ENCODE results near the gene FAT2.
A peak's percentile ranks its signal among the peaks of the same experiment; 100 is the strongest.
"Not testable (repeated sequence)": the region's sequence is repeated elsewhere in the genome, so short reads cannot be mapped to it uniquely, and the experiment has no call there.

FAT2 gene

DNA sequence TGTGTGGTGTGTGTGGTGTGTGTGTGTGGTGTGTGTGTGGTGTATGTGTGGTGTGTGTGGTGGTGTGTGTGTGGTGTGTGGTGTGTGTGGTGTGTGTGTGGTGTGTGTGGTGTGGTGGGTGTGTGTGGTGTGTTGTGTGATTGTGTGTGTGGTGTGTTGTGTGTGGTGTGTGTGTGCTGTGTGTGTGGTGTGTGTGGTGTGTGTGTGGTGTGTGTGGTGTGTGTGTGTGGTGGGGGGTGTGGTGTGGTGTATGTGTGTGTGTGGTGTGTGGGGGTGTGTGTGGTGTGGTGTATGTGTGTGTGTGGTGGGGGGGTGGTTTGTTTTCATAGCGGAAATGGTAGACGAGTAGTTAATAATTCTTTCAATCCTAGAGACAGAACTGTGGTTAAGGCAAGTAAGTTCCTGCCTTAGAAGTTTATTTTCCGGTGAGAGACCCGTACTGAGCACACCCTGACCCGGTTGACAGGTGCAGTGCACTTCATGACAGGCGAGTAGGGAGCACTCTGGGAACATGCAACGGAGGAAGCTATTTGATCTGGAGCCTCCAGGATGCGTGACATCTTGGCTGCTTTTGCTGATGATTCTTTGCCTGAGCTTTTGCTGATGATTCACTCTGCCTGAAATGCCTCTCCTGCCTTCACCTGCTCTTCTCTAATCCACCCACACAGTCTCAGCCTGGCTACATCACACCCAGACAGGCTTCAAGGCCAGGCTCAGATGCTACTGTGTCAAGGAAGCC is 21.7 kb upstream of the FAT2 start:
- DNase-seq: peak; percentile 42 to 52

DNA sequence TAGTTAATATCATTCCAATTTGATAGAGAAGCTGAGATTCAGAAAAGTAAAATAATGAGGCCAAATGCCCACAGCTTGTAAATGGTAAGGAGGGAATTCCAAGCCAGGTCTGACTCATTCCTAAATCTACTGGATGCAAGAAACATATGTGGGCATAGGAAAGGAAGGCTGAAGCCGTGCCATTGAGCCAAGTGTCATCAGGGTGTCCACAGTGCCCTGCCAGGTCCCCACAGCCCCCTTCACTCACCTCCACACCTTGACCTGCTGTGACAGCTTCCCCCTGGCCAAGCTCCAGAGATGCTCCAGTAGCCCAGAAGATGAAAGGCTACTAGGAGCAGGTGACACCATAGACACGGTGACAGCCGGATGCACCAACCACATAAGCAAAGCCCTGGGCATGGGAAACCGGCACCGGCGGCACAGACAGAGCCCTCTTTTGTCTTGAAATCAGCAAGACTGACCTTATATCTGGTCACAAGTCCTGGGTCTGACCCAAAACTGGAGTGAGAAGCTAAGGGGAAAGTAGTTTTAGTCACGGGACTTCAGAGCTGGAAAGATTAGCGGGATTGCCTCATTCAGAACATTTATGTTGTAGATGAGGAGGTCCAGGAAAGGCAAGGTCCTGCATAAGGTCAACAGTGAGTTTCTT is 20.1 kb upstream of the FAT2 start:
- DNase-seq: no peak

GRCh38 chr5:151608522-151608921 is 17.4 kb upstream of the FAT2 start:
- no peak for DNase-seq

DNA sequence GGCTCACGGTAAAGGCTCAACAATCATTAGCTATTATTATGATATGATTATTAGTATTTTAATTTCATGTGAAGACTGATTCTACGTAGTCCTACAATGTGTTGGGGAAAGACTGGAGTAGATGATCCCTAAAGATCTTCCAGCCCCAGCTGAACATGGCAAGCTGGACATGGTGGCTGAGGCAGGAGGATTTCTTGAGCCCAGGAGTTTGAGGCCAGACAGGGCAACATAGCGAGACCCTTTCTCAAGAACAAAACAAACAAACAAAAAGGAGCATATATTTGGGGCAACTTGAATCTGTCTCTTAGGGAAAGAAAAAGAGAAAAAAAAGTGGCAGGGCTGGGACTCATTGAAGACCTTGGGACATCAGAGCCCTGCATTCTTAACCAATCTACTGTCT is 16.2 kb upstream of the FAT2 start:
- DNase-seq: no peak

DNA sequence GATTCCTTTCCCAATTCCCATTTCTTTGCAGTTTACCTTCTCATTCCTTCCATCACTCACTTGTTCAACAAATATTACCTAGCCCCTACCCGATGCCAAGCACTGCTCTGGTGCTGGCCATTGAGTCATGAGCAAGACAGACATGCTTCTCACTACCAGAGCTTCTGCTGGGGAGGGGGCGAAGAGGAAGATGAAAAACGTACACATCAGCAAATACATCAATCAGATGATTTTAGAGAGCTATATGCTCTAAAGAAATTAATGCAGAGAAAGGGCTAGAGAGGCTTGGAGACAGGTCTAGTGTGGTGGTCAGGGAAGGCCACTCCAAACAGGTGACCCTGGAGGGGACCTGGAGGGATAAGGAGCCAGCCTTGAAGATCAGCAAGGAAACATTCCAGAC is 14.4 kb upstream of the FAT2 start:
- DNase-seq: no peak

- no peak for DNase-seq
These were observed 11.7 kb upstream of the FAT2 start for GRCh38 chr5:151602806-151603205.

DNA sequence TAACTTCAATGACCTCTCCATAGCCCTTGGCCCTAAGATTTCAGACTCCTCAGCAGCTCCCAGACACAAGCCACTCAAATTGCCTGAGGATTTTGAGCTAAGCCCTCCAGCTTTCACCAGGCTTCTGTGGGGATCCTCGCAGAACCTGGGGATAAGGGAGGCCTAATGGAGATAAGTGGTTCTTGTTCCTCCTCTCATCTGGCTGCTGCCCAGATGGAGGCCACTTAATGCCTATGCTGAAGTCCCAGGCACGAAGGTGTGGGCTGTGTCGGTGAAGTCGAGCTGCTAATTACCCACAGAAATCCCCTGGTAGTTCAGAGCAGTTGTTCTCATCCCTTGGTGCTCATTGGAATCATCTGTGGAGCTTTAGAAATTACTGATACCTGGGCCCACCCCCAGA is 10.3 kb upstream of the FAT2 start:
- DNase-seq: no peak

- no peak for DNase-seq
These were observed 9.0 kb upstream of the FAT2 start for GRCh38 chr5:151600069-151600665.

DNA sequence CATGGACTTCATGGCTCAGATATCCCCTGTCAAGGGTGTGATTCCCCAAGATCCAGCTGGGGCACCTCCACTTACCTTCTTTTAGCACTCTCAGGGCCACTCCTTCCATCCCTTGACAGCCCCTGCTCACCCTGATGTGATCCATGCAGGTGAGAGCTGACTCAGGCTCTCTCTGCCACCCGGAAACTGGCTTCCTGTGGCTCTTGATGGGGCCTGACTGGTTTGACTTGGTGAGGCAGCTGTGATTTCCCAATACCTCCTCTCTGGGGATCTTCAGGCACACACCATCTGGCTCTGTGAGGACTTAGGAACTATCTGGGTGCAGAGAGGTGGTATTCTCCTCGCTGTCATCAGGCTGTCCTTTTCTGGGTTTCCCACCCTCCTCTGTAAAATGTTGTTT is 7.9 kb upstream of the FAT2 start:
- no peak for DNase-seq

GRCh38 chr5:151598549-151598948 is 7.4 kb upstream of the FAT2 start:
- no peak for DNase-seq

DNA sequence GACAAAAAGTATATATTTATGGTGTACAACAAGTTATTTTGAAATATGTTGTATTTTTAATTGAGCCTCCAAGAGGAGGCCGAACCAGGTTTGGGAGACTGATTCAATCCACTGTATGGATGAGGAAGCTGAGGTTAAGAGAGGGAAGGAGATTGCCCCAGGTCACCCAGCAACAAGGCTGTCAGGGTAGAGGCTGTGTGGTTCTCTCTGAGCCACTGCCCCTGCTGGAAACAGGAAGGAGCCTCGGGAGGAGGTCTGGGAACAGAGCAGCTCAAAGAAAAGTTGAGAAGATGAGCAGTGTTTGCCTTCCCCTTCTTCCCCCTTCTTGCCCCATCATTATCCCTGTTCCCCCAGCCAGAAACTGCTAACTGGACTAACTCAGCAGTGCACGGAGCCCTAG is 6.6 kb upstream of the FAT2 start:
- DNase-seq: no peak

DNA sequence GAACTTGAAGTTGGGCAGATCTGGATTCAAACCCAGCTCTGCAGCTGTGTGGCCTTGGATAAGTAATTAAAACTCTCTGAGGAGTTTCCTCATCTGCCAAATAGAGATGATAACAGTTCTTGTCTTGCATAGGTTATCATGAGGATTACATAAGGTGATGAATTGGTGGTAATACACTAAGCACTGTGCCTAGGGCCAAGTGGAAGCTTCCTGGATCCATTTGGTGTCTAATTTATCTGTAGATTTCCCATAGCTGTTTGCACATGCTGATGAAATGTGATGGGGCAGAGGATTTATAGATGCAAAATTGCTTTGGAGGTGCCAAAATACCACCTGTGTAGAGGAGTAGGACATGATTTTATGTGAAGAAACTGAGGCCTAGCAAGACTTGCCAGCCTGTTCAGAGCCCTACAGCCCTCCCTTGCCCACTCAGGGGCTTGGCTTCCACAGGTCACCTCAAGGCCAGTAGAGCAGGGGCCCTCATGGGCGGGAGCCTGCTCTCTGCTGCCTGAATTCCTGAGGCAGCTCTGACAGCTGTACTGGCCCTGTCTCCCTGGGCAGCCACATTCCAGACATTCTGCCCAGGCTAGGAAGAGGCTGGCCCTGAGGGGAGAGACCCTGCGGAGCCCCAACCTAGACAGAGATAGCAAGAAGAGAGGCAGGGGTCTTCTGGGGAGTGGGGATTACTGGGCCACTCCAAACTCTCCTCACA is 5.9 kb upstream of the FAT2 start:
- no peak for DNase-seq

GRCh38 chr5:151595411-151595826 is 4.3 kb upstream of the FAT2 start:
- no peak for DNase-seq

DNA sequence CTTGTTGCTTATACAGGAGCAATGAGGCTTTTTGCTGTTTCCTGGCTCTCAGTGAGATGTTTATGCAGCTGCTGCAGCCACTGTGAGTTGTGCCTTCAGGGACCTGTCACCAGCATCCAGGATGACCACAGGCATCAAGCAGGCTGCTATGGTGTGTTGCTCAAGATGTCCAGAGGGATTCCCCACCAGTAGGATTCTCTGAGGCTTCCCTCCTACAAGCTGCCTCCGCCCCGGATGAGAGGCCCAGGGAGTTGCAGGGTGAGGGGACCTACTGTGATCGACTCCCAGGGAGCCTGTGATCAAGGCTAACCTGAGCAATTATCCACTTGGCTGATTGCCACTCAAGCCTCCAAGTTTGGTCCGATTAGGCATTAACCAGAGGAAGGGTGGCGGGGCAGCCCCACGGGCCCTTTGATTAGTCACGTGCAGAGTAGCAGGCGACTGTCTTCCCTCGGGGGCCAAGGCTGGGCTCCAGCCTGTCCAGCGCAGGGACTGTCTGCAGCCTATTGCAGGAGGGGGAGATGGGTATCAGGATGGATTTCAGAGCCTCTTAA is 1.8 kb upstream of the FAT2 start:
- no peak for DNase-seq

DNA sequence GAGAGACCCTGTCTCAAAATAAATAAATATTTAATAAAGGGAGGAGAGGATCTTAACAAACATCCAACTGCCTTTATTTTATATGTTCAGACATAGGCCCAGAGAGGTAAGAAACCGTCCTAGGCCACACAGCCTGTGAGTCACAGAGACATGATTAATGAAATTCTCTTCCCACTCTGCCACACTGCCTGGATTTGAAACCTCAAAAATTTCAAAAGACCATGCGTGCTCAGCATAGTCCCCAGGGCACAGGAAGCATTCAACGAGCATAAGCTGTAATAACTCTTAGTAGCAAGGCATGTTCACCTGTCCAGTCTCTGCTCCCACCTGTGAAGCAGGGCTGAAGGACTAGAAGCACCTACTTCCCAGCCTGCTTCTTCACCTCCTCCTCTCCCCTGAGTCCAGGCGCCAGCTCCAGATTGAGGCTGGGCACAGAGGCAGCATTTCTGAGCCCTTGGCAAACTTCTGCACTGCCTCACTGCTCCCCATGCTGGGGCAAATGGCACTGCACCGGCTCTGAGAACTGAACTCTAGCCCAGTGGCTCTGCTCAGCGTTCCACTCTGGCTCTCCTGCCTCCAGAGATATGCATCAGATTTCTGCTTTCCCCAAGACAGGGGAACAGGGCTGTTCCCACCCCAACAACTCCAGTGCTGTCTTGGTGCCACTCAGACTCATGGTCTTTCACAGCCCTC is 1.1 kb downstream of the FAT2 start:
- no peak for DNase-seq

DNA sequence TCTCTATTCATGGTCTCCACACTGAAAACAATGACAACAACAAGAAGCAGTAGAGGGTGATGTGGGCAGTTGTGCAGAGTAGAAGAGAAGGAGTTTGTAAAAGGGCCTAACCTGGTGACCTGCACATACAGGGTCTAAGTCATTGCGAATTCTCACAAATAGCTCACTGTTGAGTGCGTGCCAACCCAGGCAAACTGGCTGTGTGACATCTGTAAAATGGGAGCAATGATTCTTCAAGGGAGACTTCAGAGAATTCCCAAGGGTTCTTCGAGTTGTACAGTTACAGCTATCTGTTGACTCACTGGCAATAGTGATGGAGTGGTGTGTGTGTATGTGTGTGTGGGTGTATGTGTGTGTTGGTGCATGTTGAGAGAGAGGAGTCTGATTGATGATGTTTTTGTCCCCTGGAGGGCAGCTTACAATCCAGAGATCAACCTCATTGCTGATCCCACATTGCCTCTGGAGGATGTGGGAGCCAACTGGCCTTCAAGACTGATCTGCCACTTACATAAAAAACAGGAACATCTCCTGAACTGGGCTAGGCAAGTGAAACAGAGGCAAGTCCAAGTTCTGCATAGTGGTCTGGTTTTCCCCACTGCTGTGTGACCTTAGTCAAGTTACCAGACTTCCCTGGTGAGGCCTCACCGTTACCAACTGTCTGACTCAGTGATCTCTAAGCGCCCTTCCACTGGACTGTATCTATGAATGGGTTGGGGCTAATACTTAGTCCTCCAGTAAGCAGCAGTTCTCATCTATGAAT is 3.2 kb downstream of the FAT2 start:
- DNase-seq: no peak

DNA sequence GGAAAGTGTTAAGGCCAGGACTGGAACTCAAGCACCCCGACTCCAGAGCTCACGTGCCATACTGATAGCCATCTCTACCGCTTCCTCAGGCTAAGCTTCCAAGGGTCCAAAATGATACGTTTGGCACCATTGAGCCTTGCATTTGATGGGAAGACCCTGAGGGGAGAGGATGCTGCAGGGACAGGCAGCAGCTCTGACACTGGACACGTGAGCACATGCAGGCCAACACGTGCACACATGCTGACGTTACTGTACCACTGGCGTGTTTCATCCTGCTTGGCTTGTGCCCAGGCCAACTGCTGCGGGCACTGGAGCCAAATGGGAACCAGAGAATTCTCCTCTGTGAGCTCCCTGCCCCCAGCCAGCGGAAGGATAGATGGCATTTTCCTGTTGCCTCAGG is 5.2 kb downstream of the FAT2 start:
- DNase-seq: no peak

- not testable (repeated sequence) for DNase-seq
These were observed 5.8 kb downstream of the FAT2 start for GRCh38 chr5:151585344-151585743.

DNA sequence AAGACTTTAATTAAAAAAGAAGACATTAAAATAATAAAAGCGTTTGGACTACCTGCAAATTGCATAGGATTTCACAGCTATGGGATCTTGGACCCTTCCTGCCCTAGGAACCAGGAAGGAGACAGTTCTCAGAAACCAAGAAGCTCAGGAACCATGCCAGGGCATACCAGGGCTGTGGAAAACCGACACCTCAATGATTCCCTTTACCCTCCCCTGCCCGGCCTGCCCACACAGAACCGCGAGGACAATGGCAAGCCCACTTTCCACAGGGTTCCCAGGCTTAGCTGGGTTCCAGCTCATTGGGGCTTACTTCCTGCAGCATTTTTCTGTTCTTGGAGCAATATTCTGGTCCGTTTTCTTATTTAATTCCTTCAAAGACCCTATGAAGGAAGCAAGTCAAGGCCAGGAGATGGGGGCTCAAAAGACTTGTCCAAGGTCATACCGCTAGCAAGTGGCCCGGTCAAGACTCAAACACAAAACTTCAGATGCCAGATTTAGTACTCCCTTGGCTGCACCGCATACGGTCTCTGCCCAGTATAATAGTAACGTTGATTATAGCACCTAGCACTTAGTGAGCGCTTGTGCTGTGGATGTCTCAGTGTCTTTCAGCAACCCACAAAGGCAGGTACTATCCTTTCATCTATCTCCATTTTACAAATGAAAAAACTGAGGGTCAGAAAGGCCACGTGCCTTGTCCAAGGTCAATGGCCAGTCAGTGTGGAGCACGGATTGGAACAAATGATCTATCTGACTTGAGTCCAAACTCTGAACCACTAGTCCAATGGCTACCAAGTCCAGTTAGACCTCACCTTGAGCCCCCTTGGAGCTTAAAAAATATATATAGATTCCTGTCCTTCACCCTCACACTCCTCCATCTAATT is 6.8 kb downstream of the FAT2 start:
- DNase-seq: no peak

GRCh38 chr5:151581812-151582583 is 9.1 kb downstream of the FAT2 start:
- DNase-seq: no peak

All from activated T-cell treated with anti-CD3 and anti-CD28 coated beads, Interleukin-2, amount 50 U/mL, for 48 hours (primary cell).